Stimulated activated naive CD8-positive, alpha-beta T cell treated with anti-CD3 and anti-CD28 coated beads, Interleukin-15, Interleukin-2, amounts not matched to agents 100 ng/mL and 50 ng/mL, for 24 hours (primary cell): ENCODE results near the gene AREL1.
"Not testable (repeated sequence)": the region's sequence is repeated elsewhere in the genome, so short reads cannot be mapped to it uniquely, and the experiment has no call there.

ENCODE experiments used
- H3K27ac Mint-ChIP-seq: one replicate; pipeline ENCODE4 v1.8.0; 2021; ENCODE audit warnings: mild to moderate bottlenecking, mixed read lengths
- H3K27me3 Mint-ChIP-seq: one replicate; pipeline ENCODE4 v1.8.0; 2021; ENCODE audit warnings: mixed read lengths
- H3K36me3 Mint-ChIP-seq: one replicate; pipeline ENCODE4 v1.8.0; 2021; ENCODE audit warnings: low read depth, mixed read lengths
- H3K4me1 Mint-ChIP-seq: one replicate; pipeline ENCODE4 v1.8.0; 2021; ENCODE audit warnings: low read depth, mixed read lengths
- H3K4me3 Mint-ChIP-seq: one replicate; pipeline ENCODE4 v1.8.0; 2021; ENCODE audit warnings: mild to moderate bottlenecking, mixed read lengths
- H3K9me3 Mint-ChIP-seq: one replicate; pipeline ENCODE4 v1.8.0; 2021; ENCODE audit warnings: mixed read lengths

Gene AREL1

GRCh38 chr14:74712499-74713394, at the start of gene AREL1, which contains the start of gene FCF1:
TSS of gene AREL1 (minus strand) at chr14:74713080. CDS start at chr14:74685615, 27,465 bp downstream.
TSS of gene FCF1 (plus strand) at chr14:74713144. CDS start at chr14:74713198, 54 bp downstream.
- Mint-ChIP-seq H3K9me3 (no peaks in the 10 kb centered on the region), H3K36me3 (peaks cover 24% of the 10 kb centered on the region), H3K4me3 (peak within 1 kb of the TSS; percentile 98), H3K27me3 (no peaks in the 10 kb centered on the region), H3K27ac (peak within 1 kb of the TSS; percentile 97), H3K4me1 (peaks cover 46% of the 10 kb centered on the region)

GRCh38 chr14:74758505-74758904, 45.6 kb upstream of the AREL1 start:
- peaks cover 12% of the 10 kb centered on the region for H3K4me1 Mint-ChIP-seq
- H3K27me3 Mint-ChIP-seq, H3K9me3 Mint-ChIP-seq, H3K36me3 Mint-ChIP-seq, H3K27ac Mint-ChIP-seq, H3K4me3 Mint-ChIP-seq: not testable (repeated sequence)

- Mint-ChIP-seq H3K9me3 (peaks cover 9% of the 10 kb centered on the region), H3K27ac (no peak overlapping the region), H3K4me1 (no peaks in the 10 kb centered on the region), H3K27me3 (no peaks in the 10 kb centered on the region), H3K4me3 (no peak overlapping the region), H3K36me3 (peaks cover 4% of the 10 kb centered on the region)
Observed at GRCh38 chr14:74756326-74756725, 43.4 kb upstream of the AREL1 start.

GRCh38 chr14:74754899-74755298, 42.0 kb upstream of the AREL1 start:
- H3K27me3 Mint-ChIP-seq: no peaks in the 10 kb centered on the region

GRCh38 chr14:74754157-74754556, 41.3 kb upstream of the AREL1 start:
- Mint-ChIP-seq H3K27ac (no peak overlapping the region), H3K36me3 (peaks cover 4% of the 10 kb centered on the region), H3K27me3 (no peaks in the 10 kb centered on the region), H3K4me1 (no peaks in the 10 kb centered on the region), H3K4me3 (no peak overlapping the region), H3K9me3 (peaks cover 9% of the 10 kb centered on the region)

More at GRCh38 chr14:74754899-74755298, 42.0 kb upstream of the AREL1 start:
- Mint-ChIP-seq H3K4me3 (no peak overlapping the region), H3K36me3 (peaks cover 4% of the 10 kb centered on the region), H3K9me3 (peaks cover 9% of the 10 kb centered on the region), H3K4me1 (no peaks in the 10 kb centered on the region), H3K27ac (no peak overlapping the region)

- Mint-ChIP-seq H3K4me1 (no peaks in the 10 kb centered on the region), H3K36me3 (no peaks in the 10 kb centered on the region), H3K27ac (no peak overlapping the region), H3K27me3 (no peaks in the 10 kb centered on the region), H3K9me3 (peaks cover 6% of the 10 kb centered on the region), H3K4me3 (no peak overlapping the region)
Observed at GRCh38 chr14:74747237-74747636, 34.4 kb upstream of the AREL1 start.

GRCh38 chr14:74739293-74740030, 26.6 kb upstream of the AREL1 start:
- Mint-ChIP-seq H3K9me3 (no peaks in the 10 kb centered on the region), H3K27me3 (no peaks in the 10 kb centered on the region), H3K4me1 (no peaks in the 10 kb centered on the region), H3K4me3 (no peak overlapping the region), H3K27ac (no peak overlapping the region), H3K36me3 (peaks cover 49% of the 10 kb centered on the region)

- peaks cover 60% of the 10 kb centered on the region for H3K36me3 Mint-ChIP-seq
- no peak overlapping the region for H3K4me3 Mint-ChIP-seq
Observed at GRCh38 chr14:74737753-74738325, 25.0 kb upstream of the AREL1 start.

GRCh38 chr14:74735125-74735524, 22.2 kb upstream of the AREL1 start:
- Mint-ChIP-seq H3K4me1 (no peaks in the 10 kb centered on the region), H3K36me3 (peaks cover 75% of the 10 kb centered on the region), H3K27ac (no peak overlapping the region), H3K9me3 (no peaks in the 10 kb centered on the region), H3K4me3 (no peak overlapping the region), H3K27me3 (no peaks in the 10 kb centered on the region)

More at GRCh38 chr14:74737753-74738325, 25.0 kb upstream of the AREL1 start:
- no peaks in the 10 kb centered on the region for H3K9me3 Mint-ChIP-seq
- no peak overlapping the region for H3K27ac Mint-ChIP-seq
- no peaks in the 10 kb centered on the region for H3K27me3 Mint-ChIP-seq
- no peaks in the 10 kb centered on the region for H3K4me1 Mint-ChIP-seq

- Mint-ChIP-seq H3K4me3 (no peak overlapping the region), H3K27ac (no peak overlapping the region), H3K36me3 (peaks cover 61% of the 10 kb centered on the region)
Observed at GRCh38 chr14:74733221-74733620, 20.3 kb upstream of the AREL1 start.

GRCh38 chr14:74732387-74732786, 19.5 kb upstream of the AREL1 start:
- H3K36me3 Mint-ChIP-seq: peaks cover 55% of the 10 kb centered on the region
- H3K4me3 Mint-ChIP-seq: no peak overlapping the region
- no peaks in the 10 kb centered on the region for H3K4me1 Mint-ChIP-seq
- no peak overlapping the region for H3K27ac Mint-ChIP-seq
- no peaks in the 10 kb centered on the region for H3K9me3 Mint-ChIP-seq
- no peaks in the 10 kb centered on the region for H3K27me3 Mint-ChIP-seq

More at GRCh38 chr14:74733221-74733620, 20.3 kb upstream of the AREL1 start:
- Mint-ChIP-seq H3K4me1 (no peaks in the 10 kb centered on the region), H3K27me3 (no peaks in the 10 kb centered on the region), H3K9me3 (no peaks in the 10 kb centered on the region)

GRCh38 chr14:74723134-74723533, 10.3 kb upstream of the AREL1 start:
- no peaks in the 10 kb centered on the region for H3K27me3 Mint-ChIP-seq
- H3K36me3 Mint-ChIP-seq: peaks cover 38% of the 10 kb centered on the region
- H3K4me1 Mint-ChIP-seq: no peaks in the 10 kb centered on the region
- no peaks in the 10 kb centered on the region for H3K9me3 Mint-ChIP-seq
- no peak overlapping the region for H3K4me3 Mint-ChIP-seq
- no peak overlapping the region for H3K27ac Mint-ChIP-seq

GRCh38 chr14:74720526-74720925, 7.6 kb upstream of the AREL1 start:
- Mint-ChIP-seq H3K27ac (no peak overlapping the region), H3K4me3 (no peak overlapping the region), H3K27me3 (no peaks in the 10 kb centered on the region), H3K4me1 (peaks cover 3% of the 10 kb centered on the region), H3K36me3 (peaks cover 46% of the 10 kb centered on the region), H3K9me3 (no peaks in the 10 kb centered on the region)

- H3K36me3 Mint-ChIP-seq: peaks cover 27% of the 10 kb centered on the region
- no peaks in the 10 kb centered on the region for H3K9me3 Mint-ChIP-seq
- no peaks in the 10 kb centered on the region for H3K27me3 Mint-ChIP-seq
- H3K27ac Mint-ChIP-seq: peak overlapping the region; percentile 97
- peaks cover 46% of the 10 kb centered on the region for H3K4me1 Mint-ChIP-seq
- peak overlapping the region; percentile 98 for H3K4me3 Mint-ChIP-seq
Observed at GRCh38 chr14:74713395-74713735, 485 bp upstream of the AREL1 start.

- Mint-ChIP-seq H3K27me3 (no peaks in the 10 kb centered on the region), H3K4me1 (peaks cover 46% of the 10 kb centered on the region), H3K9me3 (no peaks in the 10 kb centered on the region), H3K27ac (no peak overlapping the region), H3K4me3 (peak overlapping the region; percentile 98), H3K36me3 (peaks cover 21% of the 10 kb centered on the region)
Observed at GRCh38 chr14:74711651-74712050, 1.2 kb downstream of the AREL1 start.
